SU-DHL-6 (cell line): ENCODE results near the gene MAB21L4.

Experiments
- EZH2phosphoT487 ChIP-seq: fragments of 200-600 bp; sonication (generic), shearing (Covaris generic); conservative IDR thresholded peaks from 2 replicates; pipeline ENCODE4 v1.6.1; 2018; ENCODE audit warnings: mild to moderate bottlenecking, antibody characterized with exemption, low read length, moderate library complexity, mixed read lengths
- TF ChIP-seq, protein P1 (sequence below): fragments of 200-600 bp; sonication (generic); IDR thresholded peaks from one replicate; pipeline ENCODE4 v1.5.1; 2017; ENCODE audit warnings: antibody characterized with exemption, mild to moderate bottlenecking, low read length, moderate library complexity; ENCODE audit not compliant: insufficient read depth, poor library complexity, severe bottlenecking

DNA sequence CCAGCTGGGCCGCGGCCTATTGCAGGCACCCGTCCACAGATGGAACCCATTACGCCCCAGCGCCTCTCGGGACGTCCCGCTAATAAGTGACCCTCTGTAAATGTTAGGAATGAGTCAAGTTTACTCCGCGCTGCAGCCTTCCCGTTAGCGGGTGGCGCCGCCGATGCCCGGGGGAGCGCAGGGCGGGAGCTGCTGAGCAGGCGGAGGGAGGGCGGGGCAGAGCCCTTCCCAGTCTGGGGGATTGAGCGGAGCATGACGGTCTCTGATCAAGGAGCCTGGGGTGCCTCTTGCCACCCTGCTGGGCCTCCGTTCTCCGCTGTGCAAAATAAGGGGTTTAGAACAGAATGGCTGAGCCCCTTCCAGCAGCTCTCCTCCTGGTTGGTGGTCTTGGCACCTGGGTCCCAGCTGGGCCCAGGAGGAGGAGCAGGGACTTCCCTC is 20.6 kb upstream of the MAB21L4 start:
- no peak for TF ChIP-seq EZH2phosphoT487
- TF ChIP-seq, protein P1, sequence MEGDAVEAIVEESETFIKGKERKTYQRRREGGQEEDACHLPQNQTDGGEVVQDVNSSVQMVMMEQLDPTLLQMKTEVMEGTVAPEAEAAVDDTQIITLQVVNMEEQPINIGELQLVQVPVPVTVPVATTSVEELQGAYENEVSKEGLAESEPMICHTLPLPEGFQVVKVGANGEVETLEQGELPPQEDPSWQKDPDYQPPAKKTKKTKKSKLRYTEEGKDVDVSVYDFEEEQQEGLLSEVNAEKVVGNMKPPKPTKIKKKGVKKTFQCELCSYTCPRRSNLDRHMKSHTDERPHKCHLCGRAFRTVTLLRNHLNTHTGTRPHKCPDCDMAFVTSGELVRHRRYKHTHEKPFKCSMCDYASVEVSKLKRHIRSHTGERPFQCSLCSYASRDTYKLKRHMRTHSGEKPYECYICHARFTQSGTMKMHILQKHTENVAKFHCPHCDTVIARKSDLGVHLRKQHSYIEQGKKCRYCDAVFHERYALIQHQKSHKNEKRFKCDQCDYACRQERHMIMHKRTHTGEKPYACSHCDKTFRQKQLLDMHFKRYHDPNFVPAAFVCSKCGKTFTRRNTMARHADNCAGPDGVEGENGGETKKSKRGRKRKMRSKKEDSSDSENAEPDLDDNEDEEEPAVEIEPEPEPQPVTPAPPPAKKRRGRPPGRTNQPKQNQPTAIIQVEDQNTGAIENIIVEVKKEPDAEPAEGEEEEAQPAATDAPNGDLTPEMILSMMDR, result no peak
